A549 (cell line): Measurements from ENCODE around the gene MYOC. TPM values are rescaled to one million over a fixed set of nuclear protein-coding genes. Genes with fewer than 3 reads are reported as not detected.

Experiments
- ATAC-seq, 2 experiments: fragments of 200-7000 bp in 1 of 2; fragments of >200 bp in 1 of 2; cut with Nextera tagmentation in 1 of 2; cut with Tn5 transposase in 1 of 2; 3 replicates each; pipeline versions ENCODE4 v1.8.0 to v1.9.1; 2018 to 2020; ENCODE audit warnings: mild to moderate bottlenecking in 1 of 2, moderate library complexity in 1 of 2
- CTCF ChIA-PET: fragments of 300-600 bp; sonication (Branson Sonifier 250); formaldehyde crosslinking; extraction: SDS; loops from one replicate; lab custom pipeline; 2021; ENCODE audit warnings: antibody characterized with exemption, inconsistent platforms; lab: Yijun Ruan, JAX
- POLR2A ChIA-PET: fragments of 350-600 bp; formaldehyde crosslinking; extraction: SDS; loops from one replicate; lab custom pipeline; 2021; ENCODE audit warnings: antibody characterized with exemption, inconsistent platforms; lab: Yijun Ruan, JAX
- DNase-seq, 2 experiments: peaks; one replicate each; pipeline versions ENCODE4 v3.0.0 to v3.0.0-alpha.2; 2011 to 2016; ENCODE audit warnings: low read depth in 1 of 2, low spot score in 1 of 2
- FAIRE-seq: peaks from 2 replicates; lab custom pipeline; 2011; peaks lifted over from hg19 to GRCh38; lab: Jason Lieb, UNC
- H3K27ac ChIP-seq, 2 experiments: fragments of >200 bp; sonication (Bioruptor Twin); formaldehyde crosslinking; 3 replicates each; pipeline ENCODE4 v1.5.1; 2016 to 2017
- H3K4me1 ChIP-seq: fragments of >200 bp; sonication (Bioruptor Twin); formaldehyde crosslinking; 3 replicates; pipeline ENCODE4 v1.6.1; 2016
- H3K4me2 ChIP-seq: fragments of >200 bp; sonication (Bioruptor Twin); formaldehyde crosslinking; 3 replicates; pipeline ENCODE4 v1.6.1; 2016
- H3K4me3 ChIP-seq: fragments of >200 bp; sonication (Bioruptor Twin); formaldehyde crosslinking; 3 replicates; pipeline ENCODE4 v1.5.1; 2016
- H3K9me3 ChIP-seq: fragments of >200 bp; sonication (Bioruptor Twin); formaldehyde crosslinking; 3 replicates; pipeline ENCODE4 v1.6.1; 2016
- BHLHE40 ChIP-seq: IDR thresholded peaks from 2 replicates; pipeline ENCODE4 v1.6.1; 2012; ENCODE audit warnings: low read depth, low read length, inconsistent platforms
- CHD2 ChIP-seq: fragments of 150-350 bp; IDR thresholded peaks from 2 replicates; pipeline ENCODE4 v1.6.1; 2014; ENCODE audit warnings: low read length; ENCODE audit not compliant: partially characterized antibody
- EHMT2 ChIP-seq: fragments of 200-600 bp; sonication (generic); IDR thresholded peaks from 2 replicates; pipeline ENCODE4 v1.6.1; 2016; ENCODE audit warnings: antibody characterized with exemption, low read depth, mild to moderate bottlenecking, moderate library complexity
- HES2 ChIP-seq: fragments of >200 bp; sonication (Bioruptor Twin); formaldehyde crosslinking; IDR thresholded peaks from 2 replicates; pipeline ENCODE4 v1.6.1; 2016
- HOXB5 ChIP-seq: fragments of 250-450 bp; sonication (Bioruptor Pico); IDR thresholded peaks from 2 replicates; pipeline ENCODE4 v1.5.0; 2020; ENCODE audit warnings: mild to moderate bottlenecking, moderate library complexity
- JUNB ChIP-seq: fragments of >200 bp; sonication (Bioruptor Twin); formaldehyde crosslinking; IDR thresholded peaks from 2 replicates; pipeline ENCODE4 v1.6.1; 2016
- KDM1A ChIP-seq: fragments of 200-600 bp; sonication (generic); IDR thresholded peaks from 2 replicates; pipeline ENCODE4 v1.6.1; 2016; ENCODE audit warnings: low read depth, mild to moderate bottlenecking
- MAFK ChIP-seq: fragments of 450-650 bp; IDR thresholded peaks from 2 replicates; pipeline ENCODE4 v1.6.1; 2014; ENCODE audit not compliant: partially characterized antibody
- MAX ChIP-seq: IDR thresholded peaks from 2 replicates; pipeline ENCODE4 v1.6.1; 2012
- MYC ChIP-seq: IDR thresholded peaks from 2 replicates; pipeline ENCODE4 v1.6.1; 2012; ENCODE audit warnings: mild to moderate bottlenecking, inconsistent platforms, low read length, improper control_type of control experiment, borderline replicate concordance
- POLR2AphosphoS2 ChIP-seq: conservative IDR thresholded peaks from 2 replicates; pipeline ENCODE4 v1.6.1; 2012; ENCODE audit warnings: low read length, improper control_type of control experiment, inconsistent platforms
- RCOR1 ChIP-seq: fragments of 150-350 bp; IDR thresholded peaks from 2 replicates; pipeline ENCODE4 v1.6.1; 2014; ENCODE audit warnings: antibody characterized with exemption, low read length, low read depth
- SMC3 ChIP-seq: fragments of >200 bp; sonication (Bioruptor Twin); formaldehyde crosslinking; IDR thresholded peaks from 3 replicates; pipeline ENCODE4 v1.6.1; 2018; ENCODE audit warnings: inconsistent platforms
- SREBF2 ChIP-seq: fragments of 450-650 bp; IDR thresholded peaks from 2 replicates; pipeline ENCODE4 v1.6.1; 2014; ENCODE audit warnings: mild to moderate bottlenecking, moderate library complexity
- ZC3H11A ChIP-seq: fragments of 450-650 bp; IDR thresholded peaks from 2 replicates; pipeline ENCODE4 v1.6.1; 2014; ENCODE audit warnings: antibody characterized with exemption, mild to moderate bottlenecking
- ZSCAN20 ChIP-seq: fragments of 250-450 bp; sonication (Bioruptor Pico); IDR thresholded peaks from 2 replicates; pipeline ENCODE4 v1.8.0; 2022; ENCODE audit warnings: mild to moderate bottlenecking, moderate library complexity
- WGBS: methylation state at CpG from one replicate; pipeline ENCODE4 v1.1.6; 2017; ENCODE audit errors: missing lambda C conversion rate; 5-methylcytosine and 5-hydroxymethylcytosine counted together
- polyA plus RNA-seq, 4 experiments: library from polyadenylated mRNA; depleted of rRNA in 3 of 4; stranded (reverse); fragments of >200 nt; fragmentation: RNase III in 1 of 4; extraction: RNeasy Plus Mini Kit Qiagen cat#74134 plus additional on column Dnase treatment in 1 of 4; gene quantifications; 2 replicates in 3 of 4; 3 replicates in 1 of 4; pipeline ENCODE4 v1.2.3, GENCODE V29; 2011 to 2017
- TF ChIP-seq, protein P1 (sequence below): fragments of 250-450 bp; sonication (Bioruptor Pico); IDR thresholded peaks from 2 replicates; pipeline ENCODE4 v1.5.0; 2021; ENCODE audit warnings: mild to moderate bottlenecking, moderate library complexity, borderline replicate concordance
- TF ChIP-seq, protein P2 (sequence below): fragments of 250-450 bp; sonication (Bioruptor Pico); IDR thresholded peaks from 2 replicates; pipeline ENCODE4 v1.5.0; 2020; ENCODE audit warnings: low read depth, mild to moderate bottlenecking, moderate library complexity

Gene MYOC
- polyA plus RNA-seq, 2 of the 4 experiments (the other 2 are of a cell fraction), result not detected

DNA sequence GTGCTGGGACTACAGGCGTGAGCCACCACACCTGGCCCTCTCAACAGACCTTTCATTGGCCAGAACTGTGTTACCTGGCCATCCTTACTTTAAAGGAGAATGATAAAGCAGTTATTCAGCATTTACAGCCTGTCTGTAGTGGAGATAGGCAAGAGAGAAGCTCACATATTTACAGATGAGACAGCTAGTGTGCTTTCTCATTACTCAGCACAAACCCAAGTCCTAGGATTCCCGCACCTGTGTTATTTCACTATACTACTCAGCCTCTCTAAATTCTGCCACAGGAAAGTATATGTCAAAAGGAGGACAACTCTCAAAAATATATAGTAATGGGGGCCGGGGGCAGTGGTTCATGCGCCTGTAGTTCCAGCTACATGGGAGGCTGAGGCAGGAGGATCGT lies 15.9 kb upstream of the MYOC start:
- FAIRE-seq (no peak), DNase-seq (no peak), ATAC-seq (no peak)
- H3K9me3 ChIP-seq, result no peaks in the 10 kb centered on the region
- H3K4me1 ChIP-seq, result no peaks in the 10 kb centered on the region
- no peak overlapping the region for H3K27ac ChIP-seq
- TF ChIP-seq MAFK (peak; percentile 58), POLR2AphosphoS2 (no peak)
- no peak overlapping the region for H3K4me2 ChIP-seq
- ChIA-PET POLR2A (no interaction called here), CTCF (interaction anchor here (0.7 to 7.7 kb wide), 3 partner anchors 13 to 27 kb away, joined by 3 to 30 read pairs (median 3); no protein-coding TSS in a partner anchor)
- no peak overlapping the region for H3K4me3 ChIP-seq
- 65% methylated on average over 5 of the region's 5 CpGs for WGBS

DNA sequence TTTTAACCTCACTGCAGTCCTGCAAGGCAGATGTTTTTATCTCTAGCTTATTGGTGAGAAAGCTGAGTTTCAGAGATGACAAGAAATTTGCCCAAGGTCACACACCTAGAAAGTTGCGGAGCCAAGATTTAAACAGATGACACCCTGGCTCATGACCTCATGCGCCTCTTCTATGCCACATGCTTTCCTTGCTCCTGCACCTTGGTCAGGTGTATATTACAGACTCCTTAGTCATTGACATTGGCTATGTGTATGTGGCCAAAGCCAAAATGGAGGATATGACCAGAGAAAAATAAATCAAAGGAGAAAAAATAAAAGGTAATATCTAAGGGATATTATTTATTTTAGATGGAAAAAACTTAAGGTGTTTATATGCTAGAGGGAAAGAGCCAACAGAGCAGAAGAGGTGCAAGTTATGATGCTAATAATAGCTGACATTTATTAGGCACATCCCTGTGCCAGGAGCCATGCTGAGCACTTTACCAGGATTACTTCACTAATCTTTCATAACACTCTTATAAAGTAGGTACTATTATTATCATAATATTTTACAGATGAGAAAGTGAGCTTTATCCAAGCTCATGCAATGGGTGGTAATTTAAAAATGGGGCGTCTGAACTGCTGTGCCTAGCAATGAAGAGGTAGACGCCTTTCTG lies 13.8 kb upstream of the MYOC start:
- Histone ChIP-seq H3K4me3 (no peak overlapping the region), H3K4me2 (no peak overlapping the region), H3K4me1 (no peaks in the 10 kb centered on the region), H3K9me3 (no peaks in the 10 kb centered on the region), H3K27ac (no peak overlapping the region)
- no peak for DNase-seq
- WGBS, result 59% methylated on average over 4 of the region's 4 CpGs
- no peak for ATAC-seq
- POLR2A ChIA-PET, result no interaction called here
- TF ChIP-seq JUNB, result no peak
- TF ChIP-seq BHLHE40, result no peak
- no peak for FAIRE-seq
- CTCF ChIA-PET, result interaction anchor here (7.7 kb wide), 1 partner anchor 20 kb away, joined by 30 read pairs; no protein-coding TSS in a partner anchor

DNA sequence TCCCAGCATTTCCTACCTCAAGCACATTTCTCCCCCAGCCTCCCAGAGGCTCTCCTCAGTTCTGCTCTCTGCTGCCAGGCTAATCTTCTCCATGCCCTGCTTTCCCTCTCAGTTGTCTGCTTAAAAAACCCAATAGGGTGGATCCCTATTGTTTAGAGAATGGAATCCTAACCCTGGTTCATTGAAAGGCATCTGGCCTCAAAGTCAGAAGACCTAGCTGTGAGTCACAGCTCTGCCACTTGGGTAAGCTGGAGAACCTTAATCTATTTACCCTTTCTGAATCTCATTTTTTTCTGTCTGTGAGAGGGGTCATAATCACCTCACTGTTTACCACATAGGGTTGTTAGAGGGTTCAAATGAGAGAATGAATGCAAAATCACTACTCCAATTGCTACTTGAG lies 12.5 kb upstream of the MYOC start:
- H3K4me3 ChIP-seq, result no peak overlapping the region
- no peak for DNase-seq
- TF ChIP-seq ZSCAN20 (CRISPR knock-in tag) (no peak), SMC3 (no peak), EHMT2 (no peak), SREBF2 (no peak), HOXB5 (CRISPR knock-in tag) (no peak), CHD2 (no peak), KDM1A (no peak), MAX (no peak), HES2 (no peak)
- TF ChIP-seq, protein P1, sequence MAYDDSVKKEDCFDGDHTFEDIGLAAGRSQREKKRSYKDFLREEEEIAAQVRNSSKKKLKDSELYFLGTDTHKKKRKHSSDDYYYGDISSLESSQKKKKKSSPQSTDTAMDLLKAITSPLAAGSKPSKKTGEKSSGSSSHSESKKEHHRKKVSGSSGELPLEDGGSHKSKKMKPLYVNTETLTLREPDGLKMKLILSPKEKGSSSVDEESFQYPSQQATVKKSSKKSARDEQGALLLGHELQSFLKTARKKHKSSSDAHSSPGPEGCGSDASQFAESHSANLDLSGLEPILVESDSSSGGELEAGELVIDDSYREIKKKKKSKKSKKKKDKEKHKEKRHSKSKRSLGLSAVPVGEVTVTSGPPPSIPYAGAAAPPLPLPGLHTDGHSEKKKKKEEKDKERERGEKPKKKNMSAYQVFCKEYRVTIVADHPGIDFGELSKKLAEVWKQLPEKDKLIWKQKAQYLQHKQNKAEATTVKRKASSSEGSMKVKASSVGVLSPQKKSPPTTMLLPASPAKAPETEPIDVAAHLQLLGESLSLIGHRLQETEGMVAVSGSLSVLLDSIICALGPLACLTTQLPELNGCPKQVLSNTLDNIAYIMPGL (CRISPR knock-in tag), result no peak
- TF ChIP-seq, protein P2, sequence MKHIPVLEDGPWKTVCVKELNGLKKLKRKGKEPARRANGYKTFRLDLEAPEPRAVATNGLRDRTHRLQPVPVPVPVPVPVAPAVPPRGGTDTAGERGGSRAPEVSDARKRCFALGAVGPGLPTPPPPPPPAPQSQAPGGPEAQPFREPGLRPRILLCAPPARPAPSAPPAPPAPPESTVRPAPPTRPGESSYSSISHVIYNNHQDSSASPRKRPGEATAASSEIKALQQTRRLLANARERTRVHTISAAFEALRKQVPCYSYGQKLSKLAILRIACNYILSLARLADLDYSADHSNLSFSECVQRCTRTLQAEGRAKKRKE (CRISPR knock-in tag), result no peak
- ChIA-PET POLR2A (no interaction called here), CTCF (interaction anchor here (7.7 kb wide), 1 partner anchor 19 kb away, joined by 30 read pairs; no protein-coding TSS in a partner anchor)
- no peak overlapping the region for H3K27ac ChIP-seq
- H3K9me3 ChIP-seq, result no peaks in the 10 kb centered on the region
- FAIRE-seq, result no peak
- H3K4me2 ChIP-seq, result no peak overlapping the region
- no peak for ATAC-seq
- no peaks in the 10 kb centered on the region for H3K4me1 ChIP-seq

- CTCF ChIA-PET, result interaction anchor here (1.2 to 7.7 kb wide), 2 partner anchors 14 to 18 kb away, joined by 3 to 30 read pairs; no protein-coding TSS in a partner anchor
- POLR2A ChIA-PET, result no interaction called here
Measured at GRCh38 chr1:171663854-171664575, 11.5 kb upstream of the MYOC start.

More at GRCh38 chr1:171663854-171664575, 11.5 kb upstream of the MYOC start:
- WGBS, result 57% methylated on average over 4 of the region's 4 CpGs
- FAIRE-seq (no peak), ATAC-seq (no peak), DNase-seq (no peak)
- TF ChIP-seq RCOR1, result no peak
- TF ChIP-seq MYC, result no peak
- TF ChIP-seq ZC3H11A, result no peak
- H3K4me1 ChIP-seq, result no peaks in the 10 kb centered on the region
- no peaks in the 10 kb centered on the region for H3K9me3 ChIP-seq
- no peak overlapping the region for H3K4me3 ChIP-seq
- no peak overlapping the region for H3K27ac ChIP-seq
- H3K4me2 ChIP-seq, result no peak overlapping the region
